Measurements from ENCODE around the gene IDH3B.

GRCh38 chr20:2618815-2619214 lies 45.2 kb downstream of the IDH3B start:
- no peak for TF ChIP-seq POLR2A (IDR thresholded peaks at IDR 0.05; ENCODE audit: low read length)
- TF ChIP-seq GATA1 (IDR thresholded peaks at IDR 0.05; ENCODE audit: low read depth, low read length), result no peak

Data from erythroblast (primary cell).